ENCODE results near the gene TMA7.

Gene TMA7

GRCh38 chr3:48493203-48493501 is 53.1 kb downstream of the TMA7 start:
- H3K27me3 ChIP-seq (ENCODE audit: control insufficient read depth, insufficient read depth, low read length) = no peaks in the 10 kb centered on the region
- H3K4me1 ChIP-seq (ENCODE audit: control insufficient read depth, insufficient read depth, low read length) = no peaks in the 10 kb centered on the region
- no peaks in the 10 kb centered on the region for H3K9me3 ChIP-seq (ENCODE audit: control insufficient read depth, insufficient read depth, low read length)
- H3K27ac ChIP-seq (ENCODE audit: low read depth, low read length) = no peak overlapping the region
- H3K4me3 ChIP-seq (ENCODE audit: low read depth, low read length) = no peak overlapping the region
- no peak overlapping the region for H3K9ac ChIP-seq (ENCODE audit: low read depth, low read length)
- peaks cover 16% of the 10 kb centered on the region; the same call in 1 of the 2 replicates for H3K36me3 ChIP-seq (ENCODE audit: control insufficient read depth, insufficient read depth, low read length)
